ENCODE measurements around the gene RGS8.

Gene RGS8

GRCh38 chr1:182671750-182672486, 12.5 kb downstream of the RGS8 start:
- no peak for DNase-seq (ENCODE audit: low read depth in 2 of 2)

GRCh38 chr1:182670032-182670749, 14.2 kb downstream of the RGS8 start:
- no peak for DNase-seq (ENCODE audit: low read depth in 2 of 2)

- DNase-seq (ENCODE audit: low read depth in 2 of 2): no peak
These were observed 15.1 kb downstream of the RGS8 start for GRCh38 chr1:182669266-182669665.

- DNase-seq (ENCODE audit: low read depth in 2 of 2): no peak
These were observed 15.8 kb downstream of the RGS8 start for GRCh38 chr1:182668521-182669054.

GRCh38 chr1:182667848-182668505, 16.4 kb downstream of the RGS8 start:
- no peak for DNase-seq (ENCODE audit: low read depth in 2 of 2)

- no peak for DNase-seq (ENCODE audit: low read depth in 2 of 2)
These were observed 17.7 kb downstream of the RGS8 start for GRCh38 chr1:182666706-182667105.

- no peak for DNase-seq (ENCODE audit: low read depth in 2 of 2)
These were observed 20.1 kb downstream of the RGS8 start for GRCh38 chr1:182664296-182664695.

- no peak for DNase-seq (ENCODE audit: low read depth in 2 of 2)
These were observed 21.4 kb downstream of the RGS8 start for GRCh38 chr1:182662956-182663355.

GRCh38 chr1:182662121-182662890, 22.1 kb downstream of the RGS8 start:
- DNase-seq (ENCODE audit: low read depth in 2 of 2): no peak

- no peak for DNase-seq (ENCODE audit: low read depth in 2 of 2)
These were observed 26.3 kb downstream of the RGS8 start for GRCh38 chr1:182658055-182658454.

GRCh38 chr1:182656842-182657397, 27.5 kb downstream of the RGS8 start:
- DNase-seq (ENCODE audit: low read depth in 2 of 2): no peak

GRCh38 chr1:182653986-182654385, 30.4 kb downstream of the RGS8 start:
- no peak for DNase-seq (ENCODE audit: low read depth in 2 of 2)

- no peak for DNase-seq (ENCODE audit: low read depth in 2 of 2)
These were observed 31.5 kb downstream of the RGS8 start for GRCh38 chr1:182652933-182653332.

GRCh38 chr1:182651339-182651724, 33.1 kb downstream of the RGS8 start:
- DNase-seq (ENCODE audit: low read depth in 2 of 2): no peak

GRCh38 chr1:182650678-182651338, 33.6 kb downstream of the RGS8 start:
- no peak for DNase-seq (ENCODE audit: low read depth in 2 of 2)

- DNase-seq (ENCODE audit: low read depth in 2 of 2): no peak
These were observed 35.3 kb downstream of the RGS8 start for GRCh38 chr1:182649041-182649440.

- DNase-seq (ENCODE audit: low read depth in 2 of 2): no peak
These were observed 37.6 kb downstream of the RGS8 start for GRCh38 chr1:182646739-182647138.

GRCh38 chr1:182644886-182645285, 39.5 kb downstream of the RGS8 start:
- no peak for DNase-seq (ENCODE audit: low read depth in 2 of 2)

- DNase-seq (ENCODE audit: low read depth in 2 of 2): no peak
These were observed 40.7 kb downstream of the RGS8 start for GRCh38 chr1:182643699-182644098.

- DNase-seq (ENCODE audit: low read depth in 2 of 2): no peak
These were observed 41.9 kb downstream of the RGS8 start for GRCh38 chr1:182642461-182642860.

GRCh38 chr1:182641561-182641960, 42.8 kb downstream of the RGS8 start:
- no peak for DNase-seq (ENCODE audit: low read depth in 2 of 2)

Data from activated CD4-positive, alpha-beta T cell treated with anti-CD3 and anti-CD28 coated beads for 24 hours (primary cell).